Activated B cell treated with CpG ODN at 0.5 μM for 24 hours (primary cell): ENCODE measurements around the gene GCHFR. TPM values are rescaled to one million over a fixed set of nuclear protein-coding genes. Genes with fewer than 3 reads are reported as not detected.

Experiments
- ATAC-seq: fragments of 200-7000 bp; cut with Tn5 transposase; one replicate; pipeline ENCODE4 v1.10.0; 2021; ENCODE audit warnings: low read depth, mild to moderate bottlenecking, moderate library complexity
- CTCF ChIA-PET: fragments of 350-600 bp; sonication (Branson Sonifier 250); formaldehyde crosslinking; loops from one replicate; lab custom pipeline; 2021; ENCODE audit warnings: antibody characterized with exemption; lab: Charles Lee
- POLR2A ChIA-PET: fragments of 350-600 bp; sonication (Branson Sonifier 250); formaldehyde crosslinking; loops from one replicate; lab custom pipeline; 2021; ENCODE audit warnings: antibody characterized with exemption; lab: Charles Lee
- DNase-seq: peaks from one replicate; pipeline ENCODE4 v3.0.0; 2022
- H3K27ac Mint-ChIP-seq: one replicate; pipeline ENCODE4 v1.8.0; 2020; ENCODE audit warnings: mixed read lengths
- H3K27me3 Mint-ChIP-seq: one replicate; pipeline ENCODE4 v1.8.0; 2021; ENCODE audit warnings: mixed read lengths
- H3K36me3 Mint-ChIP-seq: one replicate; pipeline ENCODE4 v1.8.0; 2021; ENCODE audit warnings: low read depth, mixed read lengths
- H3K4me1 Mint-ChIP-seq: one replicate; pipeline ENCODE4 v1.8.0; 2021; ENCODE audit warnings: mixed read lengths
- H3K4me3 Mint-ChIP-seq: one replicate; pipeline ENCODE4 v1.8.0; 2020; ENCODE audit warnings: mild to moderate bottlenecking, mixed read lengths
- H3K9me3 Mint-ChIP-seq: one replicate; pipeline ENCODE4 v1.8.0; 2020; ENCODE audit warnings: mixed read lengths
- intact Hi-C: fragments of 100-400 bp; cut with micrococcal nuclease; formaldehyde crosslinking; loops from one replicate; pipeline ENCODE4 v1.15.1; 2024
- total RNA-seq: library from RNA; stranded (reverse); gene quantifications from 2 replicates; pipeline ENCODE4 v1.2.3, GENCODE V29; 2022
- TF ChIP-seq, protein P1 (sequence below): fragments of 200-600 bp; IDR thresholded peaks from one replicate; pipeline ENCODE4 v1.8.0; 2022; ENCODE audit warnings: antibody characterized with exemption, mild to moderate bottlenecking

The GCHFR gene
- 19.5 and 21.1 TPM in 2 replicates for total RNA-seq

DNA sequence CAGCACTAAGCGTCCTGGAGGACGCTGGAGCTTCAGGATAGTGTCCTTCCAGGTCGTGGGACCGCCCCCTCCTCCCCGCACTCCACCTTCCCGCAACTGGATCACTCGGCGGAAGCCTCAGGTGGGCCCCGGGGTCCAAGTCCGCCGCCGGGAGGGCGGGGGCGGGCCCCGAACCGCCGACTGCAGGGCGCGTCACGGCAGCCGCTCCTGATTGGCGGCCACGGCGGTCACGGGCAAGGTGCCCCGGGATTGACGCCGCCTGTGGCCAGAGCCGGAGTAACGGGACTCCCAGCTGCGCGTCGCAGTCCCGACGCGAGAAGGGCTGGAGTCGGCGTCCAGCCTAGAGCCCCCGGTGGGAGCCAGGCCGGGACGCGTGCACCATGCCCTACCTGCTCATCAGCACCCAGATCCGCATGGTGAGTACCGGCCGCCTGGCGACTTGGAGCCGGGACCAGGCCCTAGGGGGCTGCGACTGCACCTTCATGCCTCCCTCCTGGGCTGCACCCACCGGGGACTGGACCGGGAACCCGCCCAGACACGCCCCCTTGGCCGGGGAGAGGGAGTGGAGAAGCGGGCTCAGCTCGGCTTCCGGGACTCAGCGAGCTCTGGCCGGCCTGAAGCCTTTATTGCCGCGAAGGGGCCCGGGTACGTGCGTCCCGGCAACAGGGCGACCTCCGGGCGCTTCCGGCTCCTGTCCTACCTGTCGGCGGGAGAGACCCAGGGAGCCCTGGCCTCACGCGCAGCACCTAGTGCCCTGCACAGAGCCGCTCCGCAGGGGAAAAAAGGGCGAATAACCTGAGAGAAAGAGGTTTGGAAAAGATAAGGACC, at the start of gene GCHFR:
GCHFR (plus strand) TSS at position 268 of the 828 bp plus-strand sequence; CDS start at position 381, 113 bp downstream.
- CTCF ChIA-PET, result interaction anchor here (1.0 to 1.2 kb wide), 2 partner anchors 18 to 21 kb away, joined by 4 to 6 read pairs; no protein-coding TSS in a partner anchor
- POLR2A ChIA-PET, result interaction anchor here (1.2 to 4.2 kb wide), 7 partner anchors 12 to 211 kb away, joined by 3 to 15 read pairs (median 5); partner anchors contain the start of genes DNAJC17, RAD51 and RPUSD2
- TF ChIP-seq, protein P1, sequence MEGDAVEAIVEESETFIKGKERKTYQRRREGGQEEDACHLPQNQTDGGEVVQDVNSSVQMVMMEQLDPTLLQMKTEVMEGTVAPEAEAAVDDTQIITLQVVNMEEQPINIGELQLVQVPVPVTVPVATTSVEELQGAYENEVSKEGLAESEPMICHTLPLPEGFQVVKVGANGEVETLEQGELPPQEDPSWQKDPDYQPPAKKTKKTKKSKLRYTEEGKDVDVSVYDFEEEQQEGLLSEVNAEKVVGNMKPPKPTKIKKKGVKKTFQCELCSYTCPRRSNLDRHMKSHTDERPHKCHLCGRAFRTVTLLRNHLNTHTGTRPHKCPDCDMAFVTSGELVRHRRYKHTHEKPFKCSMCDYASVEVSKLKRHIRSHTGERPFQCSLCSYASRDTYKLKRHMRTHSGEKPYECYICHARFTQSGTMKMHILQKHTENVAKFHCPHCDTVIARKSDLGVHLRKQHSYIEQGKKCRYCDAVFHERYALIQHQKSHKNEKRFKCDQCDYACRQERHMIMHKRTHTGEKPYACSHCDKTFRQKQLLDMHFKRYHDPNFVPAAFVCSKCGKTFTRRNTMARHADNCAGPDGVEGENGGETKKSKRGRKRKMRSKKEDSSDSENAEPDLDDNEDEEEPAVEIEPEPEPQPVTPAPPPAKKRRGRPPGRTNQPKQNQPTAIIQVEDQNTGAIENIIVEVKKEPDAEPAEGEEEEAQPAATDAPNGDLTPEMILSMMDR, result no peak
- ATAC-seq, result peak; percentile 72
- H3K36me3 Mint-ChIP-seq, result peaks cover 2% of the 10 kb centered on the region
- H3K4me1 Mint-ChIP-seq, result peaks cover 35% of the 10 kb centered on the region
- H3K27ac Mint-ChIP-seq, result peak within 1 kb of the TSS; percentile 68
- H3K27me3 Mint-ChIP-seq, result no peaks in the 10 kb centered on the region
- no peaks in the 10 kb centered on the region for H3K9me3 Mint-ChIP-seq
- peak; percentile 64 for DNase-seq
- H3K4me3 Mint-ChIP-seq, result peak within 1 kb of the TSS; percentile 85
- intact Hi-C loops, result loop anchor here (1.0 kb wide), 1 partner anchor 9 kb away; the partner anchor contains the start of gene RMDN3

- TF ChIP-seq, protein P1, result no peak
- no peaks in the 10 kb centered on the region for H3K36me3 Mint-ChIP-seq
- DNase-seq (no peak), ATAC-seq (no peak)
- ChIA-PET POLR2A (no interaction called here), CTCF (interaction anchor here (1.3 kb wide), 1 partner anchor 117 kb away, joined by 3 read pairs; no protein-coding TSS in a partner anchor)
- no peaks in the 10 kb centered on the region for H3K9me3 Mint-ChIP-seq
- no peak overlapping the region for H3K4me3 Mint-ChIP-seq
- intact Hi-C loops, result no loop called here
- no peaks in the 10 kb centered on the region for H3K27me3 Mint-ChIP-seq
- H3K27ac Mint-ChIP-seq, result no peak overlapping the region
- H3K4me1 Mint-ChIP-seq, result no peaks in the 10 kb centered on the region
Observed at GRCh38 chr15:40714144-40714543, 49.7 kb upstream of the GCHFR start.

- no peaks in the 10 kb centered on the region for H3K27me3 Mint-ChIP-seq
- DNase-seq, result no peak
- TF ChIP-seq, protein P1, result no peak
- H3K4me1 Mint-ChIP-seq, result no peaks in the 10 kb centered on the region
- ATAC-seq, result no peak
- intact Hi-C loops, result no loop called here
- no peak overlapping the region for H3K4me3 Mint-ChIP-seq
- H3K36me3 Mint-ChIP-seq, result no peaks in the 10 kb centered on the region
- ChIA-PET POLR2A (no interaction called here), CTCF (no interaction called here)
- H3K27ac Mint-ChIP-seq, result no peak overlapping the region
- H3K9me3 Mint-ChIP-seq, result no peaks in the 10 kb centered on the region
Observed at GRCh38 chr15:40716165-40716564, 47.7 kb upstream of the GCHFR start.

DNA sequence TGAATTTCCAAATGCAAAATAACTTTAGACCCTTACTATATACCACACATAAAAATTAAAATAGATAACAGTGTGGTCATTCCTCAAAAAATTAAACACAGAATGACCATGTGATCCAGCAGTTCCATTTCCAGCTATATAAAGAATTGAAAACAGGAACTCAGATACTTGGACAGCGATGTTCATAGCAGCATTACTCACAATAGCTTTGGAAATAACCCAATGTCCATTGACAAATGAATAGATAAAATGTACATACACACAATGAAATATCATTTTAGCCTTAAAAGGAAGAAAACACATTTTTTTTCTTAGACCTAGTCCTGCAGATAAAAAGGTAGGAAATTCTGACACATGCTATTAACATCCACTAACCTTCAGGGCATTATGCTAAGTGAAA, 42.2 kb upstream of the GCHFR start:
- ChIA-PET POLR2A (no interaction called here), CTCF (no interaction called here)
- Mint-ChIP-seq H3K4me1 (no peaks in the 10 kb centered on the region), H3K36me3 (no peaks in the 10 kb centered on the region), H3K9me3 (no peaks in the 10 kb centered on the region), H3K4me3 (no peak overlapping the region), H3K27me3 (no peaks in the 10 kb centered on the region), H3K27ac (no peak overlapping the region)
- TF ChIP-seq, protein P1, result no peak
- ATAC-seq (no peak), DNase-seq (no peak)
- intact Hi-C loops, result no loop called here

GRCh38 chr15:40722354-40722753, 41.5 kb upstream of the GCHFR start:
- H3K9me3 Mint-ChIP-seq, result no peaks in the 10 kb centered on the region
- H3K27ac Mint-ChIP-seq, result no peak overlapping the region
- H3K4me3 Mint-ChIP-seq, result no peak overlapping the region
- H3K27me3 Mint-ChIP-seq, result no peaks in the 10 kb centered on the region
- ATAC-seq (no peak), DNase-seq (no peak)
- intact Hi-C loops, result no loop called here
- POLR2A ChIA-PET, result interaction anchor here (0.7 kb wide), 1 partner anchor 181 kb away, joined by 8 read pairs; no protein-coding TSS in a partner anchor
- CTCF ChIA-PET, result no interaction called here
- H3K36me3 Mint-ChIP-seq, result no peaks in the 10 kb centered on the region
- H3K4me1 Mint-ChIP-seq, result no peaks in the 10 kb centered on the region
- TF ChIP-seq, protein P1, result no peak
